Prostate gland (tissue), 2 donors: ENCODE measurements around the gene TEDC2. TPM values are rescaled to one million over a fixed set of nuclear protein-coding genes. Genes with fewer than 3 reads are reported as not detected.

Source experiments
- DNase-seq: peaks from one replicate; pipeline ENCODE4 v3.0.0-alpha.2; 2019; ENCODE audit warnings: low spot score
- H3K27ac ChIP-seq, 2 donors: fragments of 200-600 bp; sonication (generic); 2 replicates each; pipeline ENCODE4 v1.5.1; 2017 to 2019
- H3K27me3 ChIP-seq: fragments of 200-600 bp; sonication (generic); replicated peaks from 2 replicates; pipeline ENCODE4 v1.5.1; 2019; ENCODE audit not compliant: insufficient read depth
- H3K36me3 ChIP-seq, 2 donors: fragments of 200-600 bp; sonication (generic); 1 replicate in 1 of 2; 2 replicates in 1 of 2; pipeline versions ENCODE4 v1.5.1 to v1.8.1; 2017 to 2019
- H3K4me1 ChIP-seq: fragments of 200-600 bp; sonication (generic); replicated peaks from 2 replicates; pipeline ENCODE4 v1.5.1; 2019
- H3K4me3 ChIP-seq, 2 donors: fragments of 200-600 bp; sonication (generic); 2 replicates each; pipeline ENCODE4 v1.5.1; 2017 to 2019
- H3K9me3 ChIP-seq: fragments of 200-600 bp; sonication (generic); 2 replicates; pipeline ENCODE4 v1.5.1; 2017
- CTCF ChIP-seq, 4 experiments: fragments of 200-600 bp in 2 of 4; fragments of 450-650 bp in 2 of 4; sonication (generic) in 2 of 4; IDR thresholded peaks; 1 replicate in 3 of 4; 2 replicates in 1 of 4; pipeline ENCODE4 v1.5.1; 2016 to 2019; ENCODE audit warnings: antibody characterized with exemption in 4 of 4, mild to moderate bottlenecking in 2 of 4, moderate library complexity in 2 of 4
- POLR2A ChIP-seq: fragments of 450-650 bp; IDR thresholded peaks from one replicate; pipeline ENCODE4 v1.6.1; 2016; ENCODE audit warnings: antibody characterized with exemption, mild to moderate bottlenecking
- POLR2AphosphoS5 ChIP-seq: sonication (generic); formaldehyde crosslinking; IDR thresholded peaks from one replicate; pipeline ENCODE4 v1.6.1; 2017; ENCODE audit warnings: antibody characterized with exemption
- WGBS: methylation state at CpG from one replicate; pipeline ENCODE4 v1.1.5; 2018; 5-methylcytosine and 5-hydroxymethylcytosine counted together
- intact Hi-C: fragments of 100-400 bp; cut with DNase I; formaldehyde crosslinking; loops from one replicate; pipeline ENCODE4 v1.14.2; 2022
- total RNA-seq, 2 donors: library from RNA; depleted of rRNA; stranded (reverse); fragments of >200 nt; gene quantifications; one replicate each; pipeline ENCODE4 v1.1.0, GENCODE V29; 2016

Gene TEDC2
- total RNA-seq, 2 donors from 2014 or later = 3.0 to 12.1 TPM

- H3K4me1 ChIP-seq = peaks cover 12% of the 10 kb centered on the region
- H3K36me3 ChIP-seq = no peaks in the 10 kb centered on the region
- no peaks in the 10 kb centered on the region for H3K27me3 ChIP-seq
- no peak for TF ChIP-seq POLR2A
- H3K9me3 ChIP-seq = no peaks in the 10 kb centered on the region
- no peak for DNase-seq
- H3K4me3 ChIP-seq = no peak overlapping the region
- no peak overlapping the region for H3K27ac ChIP-seq
- 21% methylated on average over 14 of the region's 14 CpGs for WGBS
- intact Hi-C loops = no loop called here
Measured at GRCh38 chr16:2468725-2469398, 9.0 kb downstream of the TEDC2 start.

- 70% methylated on average over 16 of the region's 16 CpGs for WGBS
- no peak overlapping the region for H3K27ac ChIP-seq
- intact Hi-C loops = no loop called here
- TF ChIP-seq CTCF (IDR thresholded peaks at IDR 0.05) (no peak), POLR2AphosphoS5 (no peak), POLR2A (no peak)
- no peaks in the 10 kb centered on the region for H3K27me3 ChIP-seq
- no peak for DNase-seq
- H3K4me3 ChIP-seq = no peak overlapping the region
- H3K9me3 ChIP-seq = no peaks in the 10 kb centered on the region
- H3K4me1 ChIP-seq = peaks cover 12% of the 10 kb centered on the region
- H3K36me3 ChIP-seq = no peaks in the 10 kb centered on the region
Measured at GRCh38 chr16:2469399-2470233, 9.7 kb downstream of the TEDC2 start.

DNA sequence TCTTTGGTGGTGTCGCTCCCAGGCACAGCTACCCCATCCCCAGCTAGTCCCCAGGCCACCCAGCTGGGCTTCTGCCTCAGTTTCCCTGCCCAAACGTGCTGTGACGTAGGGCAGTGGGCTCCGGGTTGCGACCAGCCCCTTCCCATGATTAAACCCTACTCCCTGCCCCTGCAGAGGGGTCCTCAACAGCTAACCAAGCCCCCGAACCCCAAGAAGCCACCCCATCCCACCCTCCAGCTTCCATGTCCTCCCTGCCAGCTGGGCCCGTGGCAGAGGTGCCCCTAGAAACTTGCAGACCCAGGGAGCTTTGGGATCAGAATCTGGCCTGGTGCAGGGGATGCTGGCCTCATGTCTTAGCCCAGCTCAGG lies 10.3 kb downstream of the TEDC2 start:
- DNase-seq = no peak
- intact Hi-C loops = no loop called here
- no peaks in the 10 kb centered on the region for H3K27me3 ChIP-seq
- 85% methylated on average over 6 of the region's 7 CpGs for WGBS
- H3K9me3 ChIP-seq = no peaks in the 10 kb centered on the region
- H3K27ac ChIP-seq = no peak overlapping the region
- H3K4me1 ChIP-seq = peaks cover 12% of the 10 kb centered on the region
- no peak for TF ChIP-seq POLR2A
- no peak overlapping the region for H3K4me3 ChIP-seq
- H3K36me3 ChIP-seq = no peaks in the 10 kb centered on the region

DNA sequence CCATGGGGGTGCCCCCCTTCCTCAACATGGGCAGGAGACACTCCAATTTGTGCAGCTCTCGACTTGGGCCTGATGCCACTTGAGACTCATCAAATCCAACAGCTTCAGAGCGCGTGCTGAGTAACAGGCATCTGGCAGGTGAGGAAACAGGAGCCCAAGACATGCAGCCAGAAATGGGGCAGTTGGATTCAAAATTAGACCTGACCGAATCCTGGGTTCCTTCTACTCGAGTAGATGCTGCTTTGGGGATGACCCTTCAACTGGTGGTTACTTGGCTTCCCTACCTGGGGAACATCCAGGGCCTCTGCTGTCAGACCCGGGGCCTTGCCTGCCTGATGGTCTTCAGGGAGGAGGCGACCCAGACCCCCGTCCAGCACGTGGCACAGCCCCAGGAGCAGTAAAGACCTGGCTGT lies 10.7 kb downstream of the TEDC2 start:
- Histone ChIP-seq H3K27me3 (no peaks in the 10 kb centered on the region), H3K27ac (no peak overlapping the region), H3K36me3 (no peaks in the 10 kb centered on the region), H3K4me3 (no peak overlapping the region), H3K4me1 (peaks cover 12% of the 10 kb centered on the region), H3K9me3 (no peaks in the 10 kb centered on the region)
- no peak for DNase-seq
- 24% methylated on average over 9 of the region's 9 CpGs for WGBS
- TF ChIP-seq POLR2A (no peak), POLR2AphosphoS5 (no peak)
- intact Hi-C loops = no loop called here

DNA sequence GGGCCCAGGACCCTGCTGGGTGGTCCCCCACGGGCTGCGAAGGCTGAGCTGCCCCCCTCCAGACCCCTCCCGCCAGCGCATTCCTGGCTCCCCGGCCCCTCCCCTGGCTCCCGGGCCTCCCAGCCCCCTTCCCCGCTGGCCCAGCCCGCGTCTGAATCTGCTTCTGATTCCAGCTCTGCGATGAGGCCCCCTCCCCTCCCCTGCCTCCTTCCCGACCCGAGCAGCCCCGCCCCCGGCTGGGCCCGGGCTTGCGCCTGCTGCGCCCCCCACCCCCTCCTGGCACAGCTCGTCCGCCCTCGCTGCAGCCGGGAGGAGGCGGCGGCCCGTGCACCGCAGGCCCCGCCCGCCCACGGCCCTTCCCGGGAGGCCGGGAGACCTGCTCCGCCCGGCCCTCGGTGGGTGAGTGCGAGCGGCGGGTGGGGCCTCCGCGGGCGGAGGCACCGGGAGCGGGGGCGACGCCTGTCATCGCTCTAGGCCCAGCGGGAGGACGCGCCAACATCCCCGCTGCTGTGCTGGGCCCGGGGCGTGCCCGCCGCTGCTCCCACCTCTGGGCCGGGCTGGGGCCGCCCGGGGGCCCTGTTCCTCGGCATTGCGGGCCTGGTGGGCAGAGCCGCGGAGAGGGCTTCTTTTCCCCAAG lies 11.2 kb downstream of the TEDC2 start, which contains the start of gene NTN3:
TSS of gene NTN3 (plus strand) at position 282 of the 637 bp plus-strand sequence. CDS start 405 bp downstream, outside the sequence.
- peak within 1 kb of the TSS; percentile 4 to 24 for H3K4me3 ChIP-seq
- H3K27ac ChIP-seq = no peak within 1 kb of the TSS
- 3% methylated on average over 19 of the region's 59 CpGs for WGBS
- no peaks in the 10 kb centered on the region for H3K9me3 ChIP-seq
- H3K27me3 ChIP-seq = no peaks in the 10 kb centered on the region
- no peak for DNase-seq
- peaks cover 12% of the 10 kb centered on the region for H3K4me1 ChIP-seq
- intact Hi-C loops = no loop called here
- TF ChIP-seq POLR2A (no peak), POLR2AphosphoS5 (no peak), CTCF (IDR thresholded peaks at IDR 0.05) (no peak)
- H3K36me3 ChIP-seq = no peaks in the 10 kb centered on the region
